HFF-Myc (cell line): ENCODE results near the gene DNAJC5.

Source experiments
- DNase-seq: peaks from one replicate; pipeline ENCODE4 v3.0.0-alpha.2; 2011; ENCODE audit warnings: low read depth; ENCODE audit errors: extremely low read depth
- H3K4me3 ChIP-seq: replicated peaks from 2 replicates; pipeline ENCODE4 v1.5.1; 2011; ENCODE audit warnings: low read depth, mild to moderate bottlenecking, control low read depth, low read length
- CTCF ChIP-seq: IDR thresholded peaks from 2 replicates; pipeline ENCODE4 v1.5.1; 2012; ENCODE audit warnings: mild to moderate bottlenecking, low read depth, low read length, control low read depth; ENCODE audit errors: missing control alignments

The DNAJC5 gene

GRCh38 chr20:63857764-63858392 lies 37.0 kb upstream of the DNAJC5 start:
- TF ChIP-seq CTCF = no peak
- DNase-seq = no peak
- no peak overlapping the region for H3K4me3 ChIP-seq

- no peak for DNase-seq
- H3K4me3 ChIP-seq = no peak overlapping the region
- peak; percentile 54 for TF ChIP-seq CTCF
Observed at GRCh38 chr20:63858393-63859165, 36.3 kb upstream of the DNAJC5 start.

- no peak overlapping the region for H3K4me3 ChIP-seq
- TF ChIP-seq CTCF = no peak
- DNase-seq = no peak
Observed at GRCh38 chr20:63859166-63859699, 35.7 kb upstream of the DNAJC5 start.

GRCh38 chr20:63860325-63861051 lies 34.4 kb upstream of the DNAJC5 start:
- DNase-seq = no peak
- no peak for TF ChIP-seq CTCF
- H3K4me3 ChIP-seq = no peak overlapping the region

GRCh38 chr20:63861365-63861934 lies 33.5 kb upstream of the DNAJC5 start, which contains the start of gene ABHD16B:
Gene ABHD16B, plus strand, starts transcription at chr20:63861498. Its CDS starts 43 bp downstream, at chr20:63861541.
- H3K4me3 ChIP-seq = no peak within 1 kb of the TSS
- no peak for TF ChIP-seq CTCF
- no peak for DNase-seq

GRCh38 chr20:63861981-63862901 lies 32.7 kb upstream of the DNAJC5 start:
- H3K4me3 ChIP-seq = no peak overlapping the region
- no peak for TF ChIP-seq CTCF
- no peak for DNase-seq
